ENCODE measurements around the gene FRY.
A peak's percentile ranks its signal among the peaks of the same experiment; 100 is the strongest.

Gene FRY

GRCh38 chr13:32136061-32136460 is 104.5 kb downstream of the FRY start:
- no peak for DNase-seq

GRCh38 chr13:32136716-32137115 is 105.1 kb downstream of the FRY start:
- no peak for DNase-seq

GRCh38 chr13:32139251-32139650 is 107.7 kb downstream of the FRY start:
- DNase-seq: no peak

- no peak for DNase-seq
Measured at GRCh38 chr13:32140109-32140508, 108.5 kb downstream of the FRY start.

- no peak for DNase-seq
Measured at GRCh38 chr13:32141462-32141861, 109.9 kb downstream of the FRY start.

GRCh38 chr13:32142115-32142514 is 110.5 kb downstream of the FRY start:
- no peak for DNase-seq

GRCh38 chr13:32142956-32143375 is 111.4 kb downstream of the FRY start:
- peak; percentile 84 for DNase-seq

- no peak for DNase-seq
Measured at GRCh38 chr13:32147193-32147592, 115.6 kb downstream of the FRY start.

GRCh38 chr13:32147976-32148375 is 116.4 kb downstream of the FRY start:
- DNase-seq: no peak

- DNase-seq: no peak
Measured at GRCh38 chr13:32150239-32150638, 118.7 kb downstream of the FRY start.

- DNase-seq: no peak
Measured at GRCh38 chr13:32150794-32151193, 119.2 kb downstream of the FRY start.

GRCh38 chr13:32151240-32151639 is 119.7 kb downstream of the FRY start:
- no peak for DNase-seq

GRCh38 chr13:32153056-32153455 is 121.5 kb downstream of the FRY start:
- DNase-seq: peak; percentile 64

- no peak for DNase-seq
Measured at GRCh38 chr13:32159137-32159869, 127.7 kb downstream of the FRY start.

- no peak for DNase-seq
Measured at GRCh38 chr13:32162395-32163005, 130.9 kb downstream of the FRY start.

GRCh38 chr13:32164622-32165268 is 133.2 kb downstream of the FRY start:
- DNase-seq: peak; percentile 74

GRCh38 chr13:32165796-32166195 is 134.2 kb downstream of the FRY start:
- no peak for DNase-seq

GRCh38 chr13:32168131-32168530 is 136.6 kb downstream of the FRY start:
- DNase-seq: no peak

GRCh38 chr13:32170841-32171240 is 139.3 kb downstream of the FRY start:
- DNase-seq: no peak

- no peak for DNase-seq
Measured at GRCh38 chr13:32173881-32174280, 142.3 kb downstream of the FRY start.

GRCh38 chr13:32174366-32174765 is 142.8 kb downstream of the FRY start:
- no peak for DNase-seq

- no peak for DNase-seq
Measured at GRCh38 chr13:32175307-32175706, 143.7 kb downstream of the FRY start.

- no peak for DNase-seq
Measured at GRCh38 chr13:32175943-32176342, 144.4 kb downstream of the FRY start.

GRCh38 chr13:32176696-32177095 is 145.1 kb downstream of the FRY start:
- DNase-seq: no peak

Measured in EL (cell line).